ENCODE results near the gene LIMD2. TPM values are rescaled to one million over a fixed set of nuclear protein-coding genes. Genes with fewer than 3 reads are reported as not detected.
A peak's percentile ranks its signal among the peaks of the same experiment; 100 is the strongest.

Gene LIMD2
- total and polyA plus RNA-seq, 2 of the 8 experiments (the other 6 are each of a cell fraction or from before 2014, with no cell fraction given): 72.0 to 77.2 TPM

- no peak overlapping the region for H2BK15ac ChIP-seq (ENCODE audit: low read length)
- H3K4ac ChIP-seq (replicated peaks; ENCODE audit: insufficient read length, low read depth, low read length): no peak overlapping the region
- no peaks in the 10 kb centered on the region for H3K27me3 ChIP-seq (replicated peaks in 1 of 4; ENCODE audit: control insufficient read depth in 3 of 4, extremely low read depth in 1 of 4, insufficient read depth in 3 of 4, low read length in 3 of 4)
- no peak overlapping the region for H3K9ac ChIP-seq (replicated peaks in 1 of 4; ENCODE audit: extremely low read depth in 1 of 4, low read depth in 3 of 4, low read length in 3 of 4)
- peaks cover 7% of the 10 kb centered on the region; the same call in 1 of the 2 replicates for H3K23me2 ChIP-seq (ENCODE audit: low read depth, low read length)
- H2BK20ac ChIP-seq (ENCODE audit: low read length): no peak overlapping the region
- no peak overlapping the region for H3K4me3 ChIP-seq (ENCODE audit: extremely low read depth in 1 of 4, insufficient read depth in 2 of 4, low read depth in 3 of 4, low read length in 4 of 4)
- no peak overlapping the region for H3K4me2 ChIP-seq (ENCODE audit: insufficient read depth in 1 of 2, low read depth in 2 of 2, low read length in 2 of 2)
- no peak overlapping the region for H3K56ac ChIP-seq (replicated peaks; ENCODE audit: insufficient read length, low read depth, low read length)
- H3K18ac ChIP-seq (ENCODE audit: extremely low read depth, low read length): no peak overlapping the region
- no peak overlapping the region for H3K23ac ChIP-seq (ENCODE audit: insufficient read length)
- peaks cover 0 to 19% (median 7%) of the 10 kb centered on the region in 4 experiments; a peak in 5 of 7 replicates for H3K4me1 ChIP-seq (replicated peaks in 1 of 4; ENCODE audit: control insufficient read depth in 3 of 4, insufficient read depth in 4 of 4, low read length in 3 of 4)
- no peak overlapping the region for H2BK12ac ChIP-seq (ENCODE audit: low read depth, low read length)
- ChIA-PET CTCF (ENCODE audit: partially characterized antibody) (interaction anchor here (0.7 to 7.3 kb wide), 15 partner anchors 8 to 270 kb away, joined by 3 to 65 read pairs (median 5); no protein-coding TSS in a partner anchor), POLR2A (ENCODE audit: partially characterized antibody) (interaction anchor here (0.7 to 2.3 kb wide), 8 partner anchors 8 to 99 kb away, joined by 3 to 9 read pairs (median 4); partner anchors contain the start of genes CCDC47, DDX42 and MAP3K3)
- no peak overlapping the region for H2AK5ac ChIP-seq (ENCODE audit: low read depth, low read length)
- no peaks in the 10 kb centered on the region for H3K9me3 ChIP-seq (ENCODE audit: insufficient read depth in 2 of 2, low read depth in 1 of 2, low read length in 1 of 2)
- H3K79me2 ChIP-seq (ENCODE audit: control insufficient read depth in 1 of 2, insufficient read depth in 2 of 2, low read length in 2 of 2): no peaks in the 10 kb centered on the region
- WGBS, 2 experiments (ENCODE audit: extremely low coverage in 1 of 2, insufficient coverage in 1 of 2, insufficient read length in 1 of 2, insufficient replicate concordance in 2 of 2, low coverage in 1 of 2, low lambda C conversion rate in 2 of 2, missing lambda C conversion rate in 1 of 2): 85% methylated on average over 15 of the region's 15 CpGs; no CpG with 5 or more reads in 1 of the 2 experiments
- no peaks in the 10 kb centered on the region for H3K79me1 ChIP-seq (ENCODE audit: low read depth, low read length)
- no peak overlapping the region for H2BK120ac ChIP-seq (replicated peaks; ENCODE audit: low read depth, low read length)
- H4K20me1 ChIP-seq (replicated peaks in 1 of 2; ENCODE audit: control insufficient read depth in 1 of 2, insufficient read depth in 2 of 2, low read length in 2 of 2): peaks cover 3 to 6% of the 10 kb centered on the region in 2 experiments
- H2AFZ ChIP-seq (ENCODE audit: low read length): no peak overlapping the region
- peak overlapping the region; percentile 43; the same call in 1 of the 2 replicates for H4K8ac ChIP-seq (ENCODE audit: extremely low read depth, insufficient read depth, low read length)
- H3K36me3 ChIP-seq (ENCODE audit: control insufficient read depth in 2 of 4, insufficient read depth in 4 of 4, low read length in 3 of 4): peaks cover 2 to 15% (median 3%) of the 10 kb centered on the region in 4 experiments; a peak in 5 of 8 replicates
- H3K27ac ChIP-seq (ENCODE audit: low read depth, low read length): no peak overlapping the region
- H4K91ac ChIP-seq (replicated peaks; ENCODE audit: insufficient read length, low read length): no peak overlapping the region
- DNase-seq (ENCODE audit: low read depth in 1 of 2, low spot score in 2 of 2): no peak
- no peak overlapping the region for H3K14ac ChIP-seq (ENCODE audit: insufficient read length)
- H2BK5ac ChIP-seq (ENCODE audit: low read depth, low read length): no peak overlapping the region
- no peak for FAIRE-seq
- no peak overlapping the region for H4K5ac ChIP-seq (ENCODE audit: insufficient read length, low read depth, low read length)
- TF ChIP-seq SUZ12 (IDR thresholded peaks at IDR 0.05; ENCODE audit: low read length) (no peak), FOSL1 (IDR thresholded peaks at IDR 0.05; ENCODE audit: insufficient read depth, low read depth, low read length) (no peak), RXRA (IDR thresholded peaks at IDR 0.05; ENCODE audit: insufficient read depth, low read depth, low read length) (no peak), BCL11A (IDR thresholded peaks at IDR 0.05; ENCODE audit: low read depth in 2 of 2, low read length in 2 of 2) (no peak), KDM4A (IDR thresholded peaks at IDR 0.05; ENCODE audit: low read depth, low read length, severe bottlenecking) (no peak), SP4 (IDR thresholded peaks at IDR 0.05; ENCODE audit: low read length) (no peak), SP2 (IDR thresholded peaks at IDR 0.05; ENCODE audit: low read length) (no peak), MAX (IDR thresholded peaks at IDR 0.05) (no peak)
- TF ChIP-seq, protein P1, sequence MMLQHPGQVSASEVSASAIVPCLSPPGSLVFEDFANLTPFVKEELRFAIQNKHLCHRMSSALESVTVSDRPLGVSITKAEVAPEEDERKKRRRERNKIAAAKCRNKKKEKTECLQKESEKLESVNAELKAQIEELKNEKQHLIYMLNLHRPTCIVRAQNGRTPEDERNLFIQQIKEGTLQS (IDR thresholded peaks at IDR 0.05; ENCODE audit: insufficient read depth, low read depth, low read length): no peak
- TF ChIP-seq, protein P2, sequence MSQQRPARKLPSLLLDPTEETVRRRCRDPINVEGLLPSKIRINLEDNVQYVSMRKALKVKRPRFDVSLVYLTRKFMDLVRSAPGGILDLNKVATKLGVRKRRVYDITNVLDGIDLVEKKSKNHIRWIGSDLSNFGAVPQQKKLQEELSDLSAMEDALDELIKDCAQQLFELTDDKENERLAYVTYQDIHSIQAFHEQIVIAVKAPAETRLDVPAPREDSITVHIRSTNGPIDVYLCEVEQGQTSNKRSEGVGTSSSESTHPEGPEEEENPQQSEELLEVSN (IDR thresholded peaks at IDR 0.05): no peak
Observed at GRCh38 chr17:63694950-63695773, 4.8 kb downstream of the LIMD2 start.
